ENCODE results near the gene CMTM8. TPM values are rescaled to one million over a fixed set of nuclear protein-coding genes. Genes with fewer than 3 reads are reported as not detected.

CMTM8 gene
- total and polyA plus RNA-seq, 10 of the 15 experiments (the other 5 are each of a cell fraction or from before 2014, with no cell fraction given): 0.11 to 0.23 TPM; not detected in 8

DNA sequence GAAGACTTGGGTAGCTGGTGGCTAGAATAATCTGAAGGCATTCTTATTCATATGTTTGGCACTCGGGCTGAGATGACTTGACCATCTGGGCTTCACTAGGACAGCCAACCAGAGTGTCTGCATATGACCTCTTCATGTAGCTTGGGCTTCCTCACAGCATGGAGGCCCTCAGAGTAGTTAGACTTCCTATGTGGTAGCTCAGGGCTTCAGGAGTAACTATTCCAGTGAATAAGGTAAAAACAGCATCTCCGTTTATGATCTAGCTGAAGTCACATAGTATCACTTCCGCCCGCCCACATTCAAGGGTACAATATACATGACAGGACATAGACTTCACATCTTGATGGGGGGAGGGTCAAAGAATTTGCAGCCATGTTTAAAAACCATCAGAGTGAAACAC is 18.9 kb upstream of the CMTM8 start:
- no peak for DNase-seq (ENCODE audit: low read depth, low spot score)
- Histone ChIP-seq H3K9me3 (replicated peaks; ENCODE audit: control insufficient read depth, insufficient read depth, low read length) (no peaks in the 10 kb centered on the region; the same call in 2 of the 3 replicates), H3K36me3 (ENCODE audit: control insufficient read depth in 2 of 2, insufficient read depth in 2 of 2, low read length in 1 of 2) (no peaks in the 10 kb centered on the region), H3K4me3 (no peak overlapping the region), H3K4me2 (ENCODE audit: control insufficient read depth, insufficient read depth) (no peak overlapping the region), H3K4me1 (ENCODE audit: control insufficient read depth, insufficient read depth, low read length) (no peaks in the 10 kb centered on the region), H2AFZ (ENCODE audit: control insufficient read depth, low read depth, low read length) (no peak overlapping the region), H4K20me1 (ENCODE audit: control insufficient read depth, insufficient read depth) (no peaks in the 10 kb centered on the region), H3K79me2 (ENCODE audit: control insufficient read depth, insufficient read depth, low read length) (no peaks in the 10 kb centered on the region), H3K27me3 (replicated peaks in 1 of 2; ENCODE audit: control insufficient read depth in 2 of 2, insufficient read depth in 2 of 2, low read length in 1 of 2) (peaks cover 0 to 2% of the 10 kb centered on the region in 2 experiments; a peak in 2 of 4 replicates), H3K9ac (ENCODE audit: control insufficient read depth, insufficient read depth, low read length) (no peak overlapping the region), H3K27ac (ENCODE audit: control insufficient read depth, insufficient read depth) (no peak overlapping the region)
- FAIRE-seq: no peak
- RAD21 ChIA-PET (ENCODE audit: unreplicated experiment): no interaction called here
- ATAC-seq: no peak
- WGBS (ENCODE audit: insufficient coverage, insufficient replicate concordance, low lambda C conversion rate, missing lambda C conversion rate): 51% methylated on average over 4 of the region's 4 CpGs
- in situ Hi-C loops (cut with MboI) (no loop called here), intact Hi-C loops (cut with micrococcal nuclease; ENCODE audit: unreplicated experiment) (no loop called here)
- SMC1A ChIA-PET (ENCODE audit: uncharacterized antibody, unreplicated experiment): no interaction called here
- POLR2A ChIA-PET: no interaction called here
- TF ChIP-seq SREBF2 (IDR thresholded peaks at IDR 0.05; ENCODE audit: low read length): no peak
- no peak for TF ChIP-seq BACH1 (IDR thresholded peaks at IDR 0.05; ENCODE audit: borderline replicate concordance)
- no peak for TF ChIP-seq USF2 (IDR thresholded peaks at IDR 0.05; ENCODE audit: borderline replicate concordance, low read depth, low read length)
- TF ChIP-seq SIN3A (IDR thresholded peaks at IDR 0.05; ENCODE audit: low read depth, low read length): no peak
- TF ChIP-seq CREM (IDR thresholded peaks at IDR 0.05; ENCODE audit: low read depth): no peak
- TF ChIP-seq, protein P1, sequence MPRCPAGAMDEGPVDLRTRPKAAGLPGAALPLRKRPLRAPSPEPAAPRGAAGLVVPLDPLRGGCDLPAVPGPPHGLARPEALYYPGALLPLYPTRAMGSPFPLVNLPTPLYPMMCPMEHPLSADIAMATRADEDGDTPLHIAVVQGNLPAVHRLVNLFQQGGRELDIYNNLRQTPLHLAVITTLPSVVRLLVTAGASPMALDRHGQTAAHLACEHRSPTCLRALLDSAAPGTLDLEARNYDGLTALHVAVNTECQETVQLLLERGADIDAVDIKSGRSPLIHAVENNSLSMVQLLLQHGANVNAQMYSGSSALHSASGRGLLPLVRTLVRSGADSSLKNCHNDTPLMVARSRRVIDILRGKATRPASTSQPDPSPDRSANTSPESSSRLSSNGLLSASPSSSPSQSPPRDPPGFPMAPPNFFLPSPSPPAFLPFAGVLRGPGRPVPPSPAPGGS (IDR thresholded peaks at IDR 0.05; ENCODE audit: borderline replicate concordance, insufficient read depth, low read depth, low read length, poor library complexity, severe bottlenecking): no peak
- no peak for TF ChIP-seq HDAC6 (IDR thresholded peaks at IDR 0.05; ENCODE audit: unreplicated experiment)
- no peak for TF ChIP-seq ZNF217 (IDR thresholded peaks at IDR 0.05)
- TF ChIP-seq GABPA (IDR thresholded peaks at IDR 0.05; ENCODE audit: low read depth): no peak
- no peak for TF ChIP-seq TCF3 (IDR thresholded peaks at IDR 0.05; ENCODE audit: borderline replicate concordance, insufficient read depth, low read depth, low read length)
- TF ChIP-seq HDGF (IDR thresholded peaks at IDR 0.05): no peak
- no peak for TF ChIP-seq CEBPZ (IDR thresholded peaks at IDR 0.05; ENCODE audit: low read depth, low read length)
- no peak for TF ChIP-seq SMC3 (IDR thresholded peaks at IDR 0.05; ENCODE audit: borderline replicate concordance, low read length)
- TF ChIP-seq, protein P2, sequence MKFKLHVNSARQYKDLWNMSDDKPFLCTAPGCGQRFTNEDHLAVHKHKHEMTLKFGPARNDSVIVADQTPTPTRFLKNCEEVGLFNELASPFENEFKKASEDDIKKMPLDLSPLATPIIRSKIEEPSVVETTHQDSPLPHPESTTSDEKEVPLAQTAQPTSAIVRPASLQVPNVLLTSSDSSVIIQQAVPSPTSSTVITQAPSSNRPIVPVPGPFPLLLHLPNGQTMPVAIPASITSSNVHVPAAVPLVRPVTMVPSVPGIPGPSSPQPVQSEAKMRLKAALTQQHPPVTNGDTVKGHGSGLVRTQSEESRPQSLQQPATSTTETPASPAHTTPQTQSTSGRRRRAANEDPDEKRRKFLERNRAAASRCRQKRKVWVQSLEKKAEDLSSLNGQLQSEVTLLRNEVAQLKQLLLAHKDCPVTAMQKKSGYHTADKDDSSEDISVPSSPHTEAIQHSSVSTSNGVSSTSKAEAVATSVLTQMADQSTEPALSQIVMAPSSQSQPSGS (IDR thresholded peaks at IDR 0.05; ENCODE audit: low read length): no peak
- no peak for TF ChIP-seq POLR2A (IDR thresholded peaks at IDR 0.05; ENCODE audit: low read depth, low read length)
- TF ChIP-seq SREBF1 (IDR thresholded peaks at IDR 0.05; ENCODE audit: low read length): no peak
- CTCF ChIA-PET: no interaction called here
- no TSS peak for BruUV-seq (replicated peaks)
